ENCODE results near the gene PRDM11. TPM values are rescaled to one million over a fixed set of nuclear protein-coding genes. Genes with fewer than 3 reads are reported as not detected.

Gene PRDM11
- total RNA-seq, 1 experiment from 2014 or later, result 8.3 TPM

GRCh38 chr11:45243967-45244366 lies 97.5 kb downstream of the PRDM11 start:
- no peak overlapping the region for H3K4me3 Mint-ChIP-seq
- no peak for TF ChIP-seq SMAD3 (CRISPR knock-in tag; IDR thresholded peaks at IDR 0.05; ENCODE audit: borderline replicate concordance)
- TF ChIP-seq TP53 (CRISPR knock-in tag; IDR thresholded peaks at IDR 0.05), result no peak
- TF ChIP-seq NR2C2 (CRISPR knock-in tag; IDR thresholded peaks at IDR 0.05), result no peak
- no peak for TF ChIP-seq ZNF423 (CRISPR knock-in tag; IDR thresholded peaks at IDR 0.05)
- no peak for TF ChIP-seq ZNF425 (CRISPR knock-in tag; conservative IDR thresholded peaks at IDR 0.05)
- TF ChIP-seq NR1H2 (CRISPR knock-in tag; IDR thresholded peaks at IDR 0.05), result no peak
- no peak for TF ChIP-seq USF2 (CRISPR knock-in tag; IDR thresholded peaks at IDR 0.05)
- no peak for TF ChIP-seq PRRX2 (CRISPR knock-in tag; IDR thresholded peaks at IDR 0.05)
- TF ChIP-seq USF1 (CRISPR knock-in tag; IDR thresholded peaks at IDR 0.05), result no peak
- no peak for TF ChIP-seq ZNF317 (CRISPR knock-in tag; IDR thresholded peaks at IDR 0.05; ENCODE audit: borderline replicate concordance, low read depth)
- TF ChIP-seq FOXK1 (CRISPR knock-in tag; IDR thresholded peaks at IDR 0.05), result no peak
- TF ChIP-seq SMAD4 (CRISPR knock-in tag; IDR thresholded peaks at IDR 0.05), result no peak
- TF ChIP-seq STAT6 (CRISPR knock-in tag; conservative IDR thresholded peaks at IDR 0.05; ENCODE audit: low read depth), result no peak
- no peak for TF ChIP-seq GRHL2 (CRISPR knock-in tag; IDR thresholded peaks at IDR 0.05; ENCODE audit: insufficient replicate concordance, severe bottlenecking)
- TF ChIP-seq JUN (CRISPR knock-in tag; IDR thresholded peaks at IDR 0.05), result no peak
- TF ChIP-seq GTF2I (CRISPR knock-in tag; conservative IDR thresholded peaks at IDR 0.05), result no peak
- no peak for TF ChIP-seq ZBTB21 (CRISPR knock-in tag; IDR thresholded peaks at IDR 0.05; ENCODE audit: borderline replicate concordance)
- no peak for TF ChIP-seq ZNF219 (CRISPR knock-in tag; IDR thresholded peaks at IDR 0.05; ENCODE audit: borderline replicate concordance)
- no peak for TF ChIP-seq ARID4B (CRISPR knock-in tag; IDR thresholded peaks at IDR 0.05; ENCODE audit: borderline replicate concordance)
- no peak for TF ChIP-seq HMGA2 (CRISPR knock-in tag; IDR thresholded peaks at IDR 0.05)
- H3K4me1 Mint-ChIP-seq, result 0 out of 2 replicates have a peak, but pooled peaks cover 3% of the 10 kb centered on the region
- POLR2A ChIA-PET, result interaction anchor here (0.5 kb wide), 1 partner anchor 509 kb away, joined by 4 read pairs; no protein-coding TSS in a partner anchor
- no peak overlapping the region for H3K27ac Mint-ChIP-seq
- ATAC-seq (no peak), DNase-seq (ENCODE audit: low spot score) (no peak)
- H3K9me3 Mint-ChIP-seq, result peaks cover 11% of the 10 kb centered on the region
- H3K27me3 Mint-ChIP-seq (ENCODE audit: low read depth), result no peaks in the 10 kb centered on the region
- CTCF ChIA-PET, result interaction anchor here (0.5 to 5.2 kb wide), 6 partner anchors 9 to 139 kb away, joined by 3 to 41 read pairs (median 8); no protein-coding TSS in a partner anchor
- no peaks in the 10 kb centered on the region for H3K36me3 Mint-ChIP-seq
